ENCODE data around the gene FUT8. TPM values are rescaled to one million over a fixed set of nuclear protein-coding genes. Genes with fewer than 3 reads are reported as not detected.

The FUT8 gene
- total RNA-seq, 4 donors from 2014 or later, result 29.2 to 55.5 (median 41.1) TPM

DNA sequence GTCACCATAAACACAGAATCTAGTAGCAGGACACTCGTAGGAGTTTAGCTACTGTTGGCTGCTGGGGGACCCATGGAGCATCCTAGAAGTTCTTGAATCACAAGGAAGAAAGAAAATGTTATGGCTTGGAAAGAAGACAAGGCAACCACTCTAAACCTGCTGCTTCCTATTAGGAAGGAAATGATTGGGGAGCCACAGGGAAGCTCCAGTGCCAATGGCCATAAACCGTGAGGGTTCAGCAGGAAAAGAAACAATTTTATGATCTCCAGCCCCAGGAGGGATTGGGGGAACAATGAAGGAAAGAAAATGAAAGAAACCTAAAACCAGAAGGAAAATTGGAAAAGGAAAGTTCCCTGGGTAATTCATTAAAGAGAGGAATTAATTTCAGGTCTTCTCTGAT is 372.0 kb downstream of the FUT8 start:
- intact Hi-C loops (cut with DNase I), result no loop called here
- no peaks in the 10 kb centered on the region for H3K36me3 ChIP-seq
- no peak for DNase-seq
- no peaks in the 10 kb centered on the region for H3K4me1 ChIP-seq
- H3K4me3 ChIP-seq (replicated peaks in 1 of 3), result no peak overlapping the region
- no peak overlapping the region for H3K27ac ChIP-seq
- no peaks in the 10 kb centered on the region for H3K9me3 ChIP-seq
- H3K27me3 ChIP-seq, result no peaks in the 10 kb centered on the region
- 82 to 92% methylated on average over 2 of the region's 2 CpGs for WGBS, 2 donors
- TF ChIP-seq, protein P1, sequence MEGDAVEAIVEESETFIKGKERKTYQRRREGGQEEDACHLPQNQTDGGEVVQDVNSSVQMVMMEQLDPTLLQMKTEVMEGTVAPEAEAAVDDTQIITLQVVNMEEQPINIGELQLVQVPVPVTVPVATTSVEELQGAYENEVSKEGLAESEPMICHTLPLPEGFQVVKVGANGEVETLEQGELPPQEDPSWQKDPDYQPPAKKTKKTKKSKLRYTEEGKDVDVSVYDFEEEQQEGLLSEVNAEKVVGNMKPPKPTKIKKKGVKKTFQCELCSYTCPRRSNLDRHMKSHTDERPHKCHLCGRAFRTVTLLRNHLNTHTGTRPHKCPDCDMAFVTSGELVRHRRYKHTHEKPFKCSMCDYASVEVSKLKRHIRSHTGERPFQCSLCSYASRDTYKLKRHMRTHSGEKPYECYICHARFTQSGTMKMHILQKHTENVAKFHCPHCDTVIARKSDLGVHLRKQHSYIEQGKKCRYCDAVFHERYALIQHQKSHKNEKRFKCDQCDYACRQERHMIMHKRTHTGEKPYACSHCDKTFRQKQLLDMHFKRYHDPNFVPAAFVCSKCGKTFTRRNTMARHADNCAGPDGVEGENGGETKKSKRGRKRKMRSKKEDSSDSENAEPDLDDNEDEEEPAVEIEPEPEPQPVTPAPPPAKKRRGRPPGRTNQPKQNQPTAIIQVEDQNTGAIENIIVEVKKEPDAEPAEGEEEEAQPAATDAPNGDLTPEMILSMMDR (IDR thresholded peaks at IDR 0.05), result no peak
- TF ChIP-seq POLR2A (IDR thresholded peaks at IDR 0.05), result no peak

DNA sequence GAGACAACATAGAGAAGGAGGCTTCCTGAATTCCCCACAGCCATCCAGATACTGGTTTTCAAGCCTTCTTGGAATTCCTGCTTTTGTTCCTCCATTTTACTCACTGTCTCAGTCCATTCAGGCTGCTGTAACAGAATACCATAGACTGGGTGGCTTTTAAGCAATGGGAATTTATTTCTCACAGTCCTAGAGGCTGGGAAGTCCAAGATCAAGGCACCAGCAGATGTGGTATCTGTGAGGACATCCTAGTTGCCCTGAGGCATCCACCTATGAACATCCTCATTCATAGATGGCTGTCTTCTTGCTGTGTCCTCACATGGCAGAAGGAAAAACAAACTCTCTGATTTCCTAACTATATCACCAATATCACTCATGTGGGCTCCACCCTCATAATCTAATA is 374.9 kb downstream of the FUT8 start:
- Histone ChIP-seq H3K27me3 (no peaks in the 10 kb centered on the region), H3K36me3 (no peaks in the 10 kb centered on the region), H3K27ac (no peak overlapping the region), H3K4me3 (replicated peaks in 1 of 3) (no peak overlapping the region), H3K4me1 (no peaks in the 10 kb centered on the region), H3K9me3 (no peaks in the 10 kb centered on the region)
- no peak for DNase-seq
- intact Hi-C loops (cut with DNase I), result no loop called here
- TF ChIP-seq, protein P1 (IDR thresholded peaks at IDR 0.05), result no peak
- no peak for TF ChIP-seq POLR2A (IDR thresholded peaks at IDR 0.05)

DNA sequence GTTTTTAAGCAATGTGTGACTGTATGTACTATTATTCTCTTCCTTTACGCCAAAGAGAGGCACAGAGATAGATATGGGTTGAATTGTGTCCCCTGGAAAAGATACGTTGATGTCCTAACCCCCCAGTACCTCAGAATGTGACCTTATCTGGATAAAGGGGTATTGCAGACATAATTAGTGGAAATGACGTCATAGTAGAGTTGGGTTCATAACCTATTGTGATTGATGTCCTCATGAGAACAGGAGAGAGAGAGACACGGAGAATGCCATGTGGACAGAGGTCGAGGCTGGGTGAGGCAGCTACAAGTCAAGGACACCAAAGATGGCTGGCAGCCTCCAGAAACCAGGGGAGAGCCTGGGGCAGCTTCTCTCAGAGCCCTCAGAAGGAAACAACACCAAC is 376.3 kb downstream of the FUT8 start:
- WGBS, 2 donors, result 80 to 82% methylated on average over 5 of the region's 5 CpGs
- Histone ChIP-seq H3K36me3 (no peaks in the 10 kb centered on the region), H3K27me3 (no peaks in the 10 kb centered on the region), H3K4me3 (replicated peaks in 1 of 3) (no peak overlapping the region), H3K27ac (no peak overlapping the region), H3K4me1 (no peaks in the 10 kb centered on the region), H3K9me3 (no peaks in the 10 kb centered on the region)
- DNase-seq, result no peak
- no peak for TF ChIP-seq POLR2A (IDR thresholded peaks at IDR 0.05)
- TF ChIP-seq, protein P1 (IDR thresholded peaks at IDR 0.05), result no peak
- intact Hi-C loops (cut with DNase I), result no loop called here

DNA sequence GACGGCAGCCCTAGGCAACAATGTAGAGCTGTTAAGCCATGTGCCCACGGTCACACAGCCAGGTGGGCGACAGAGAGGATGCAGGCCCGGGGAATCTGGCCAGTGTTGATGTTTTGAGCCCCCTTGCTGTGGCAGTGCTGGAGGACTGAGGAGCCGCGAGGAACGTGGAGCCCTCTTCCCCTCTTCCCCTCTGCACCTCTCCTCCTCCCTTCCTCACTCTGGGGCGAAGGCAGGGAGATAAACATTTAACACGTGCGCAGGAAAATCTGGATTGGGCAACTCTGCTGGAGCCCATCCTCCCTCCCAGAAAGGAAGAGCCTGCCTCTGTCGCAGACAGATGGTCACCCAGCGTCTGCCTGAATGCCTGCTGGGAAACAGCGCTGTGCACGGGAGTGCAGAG is 376.8 kb downstream of the FUT8 start:
- 78 to 79% methylated on average over 14 of the region's 14 CpGs for WGBS, 2 donors
- intact Hi-C loops (cut with DNase I), result no loop called here
- Histone ChIP-seq H3K4me3 (replicated peaks in 1 of 3) (no peak overlapping the region), H3K9me3 (no peaks in the 10 kb centered on the region), H3K27me3 (no peaks in the 10 kb centered on the region), H3K27ac (no peak overlapping the region), H3K36me3 (no peaks in the 10 kb centered on the region), H3K4me1 (no peaks in the 10 kb centered on the region)
- no peak for DNase-seq
- no peak for TF ChIP-seq POLR2A (IDR thresholded peaks at IDR 0.05)
- TF ChIP-seq, protein P1 (IDR thresholded peaks at IDR 0.05), result no peak

DNA sequence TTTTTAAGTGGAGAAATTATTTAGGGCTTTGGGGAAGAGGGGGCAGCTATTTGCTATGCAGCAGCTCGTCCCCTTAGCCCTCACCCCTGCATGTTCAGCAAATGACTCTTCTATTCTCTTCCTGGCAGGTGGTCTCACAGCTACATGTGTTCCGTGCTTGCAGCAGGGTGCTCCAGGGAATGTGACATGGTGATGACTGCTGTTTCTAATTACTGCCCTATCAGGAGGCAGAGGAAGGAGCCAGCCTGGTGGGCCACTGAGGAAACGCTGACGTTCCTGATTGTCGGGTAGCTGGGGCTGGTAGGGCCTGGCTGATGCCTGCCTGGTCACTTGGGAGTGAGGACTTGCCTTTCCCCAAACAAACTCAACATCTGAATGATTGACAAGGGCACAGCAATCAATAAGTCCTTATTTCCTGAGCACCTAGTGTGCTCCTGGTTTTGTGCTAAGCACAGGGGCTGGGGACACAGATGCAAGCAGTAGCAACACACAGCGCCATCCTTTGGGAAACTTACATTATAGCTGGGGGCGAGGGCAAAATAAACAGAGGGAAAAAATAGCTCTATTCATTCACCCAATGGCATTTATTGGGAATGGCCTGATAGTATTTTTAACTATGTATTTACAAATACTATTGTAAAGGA is 377.8 kb downstream of the FUT8 start:
- no peak for DNase-seq
- Histone ChIP-seq H3K36me3 (no peaks in the 10 kb centered on the region), H3K9me3 (no peaks in the 10 kb centered on the region), H3K4me1 (no peaks in the 10 kb centered on the region), H3K4me3 (replicated peaks in 1 of 3) (no peak overlapping the region), H3K27ac (no peak overlapping the region), H3K27me3 (no peaks in the 10 kb centered on the region)
- WGBS, 2 donors, result 62 to 76% methylated on average over 7 of the region's 7 CpGs
- intact Hi-C loops (cut with DNase I), result no loop called here
- TF ChIP-seq, protein P1 (IDR thresholded peaks at IDR 0.05), result no peak
- TF ChIP-seq POLR2A (IDR thresholded peaks at IDR 0.05), result no peak

All from thyroid gland (tissue), 4 donors.